ENCODE results near the gene SCIN. TPM values are rescaled to one million over a fixed set of nuclear protein-coding genes. Genes with fewer than 3 reads are reported as not detected.
A peak's percentile ranks its signal among the peaks of the same experiment; 100 is the strongest.

Gene SCIN
- total and polyA plus RNA-seq, 8 donors, result 2.5 to 49.2 (median 7.3) TPM

DNA sequence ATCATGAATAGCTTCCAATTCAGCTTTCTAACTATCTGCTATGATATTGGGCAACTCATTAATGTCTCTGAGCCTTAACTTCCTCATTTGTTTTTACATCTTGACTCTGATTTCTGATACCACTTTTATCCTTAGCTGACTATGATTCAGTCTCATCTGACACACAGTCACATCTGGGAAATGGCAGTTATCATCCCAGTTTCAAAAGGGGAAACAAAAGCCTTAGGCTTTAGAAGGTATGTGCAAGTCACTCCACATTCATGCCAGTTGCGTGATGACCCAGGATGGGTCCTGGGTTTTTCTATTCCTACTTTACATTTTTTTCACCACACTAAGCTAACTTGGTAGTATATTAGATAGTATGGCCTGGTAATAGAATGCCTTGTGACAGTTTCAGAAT, 12.7 kb downstream of the SCIN start:
- no peak overlapping the region for H3K4me3 ChIP-seq
- no peak overlapping the region for H3K27ac ChIP-seq
- H3K4me1 ChIP-seq, result peaks cover 0 to 10% (median 4%) of the 10 kb centered on the region in 4 donors
- intact Hi-C loops (cut with DNase I; ENCODE audit: low total_unique reads), result no loop called here
- WGBS, 5 donors, result 88 to 98% (median 92%) methylated on average over 1 of the region's 1 CpG
- no peaks in the 10 kb centered on the region for H3K27me3 ChIP-seq
- no peaks in the 10 kb centered on the region for H3K36me3 ChIP-seq
- no peaks in the 10 kb centered on the region for H3K9me3 ChIP-seq
- no peak for TF ChIP-seq POLR2A (IDR thresholded peaks at IDR 0.05)
- TF ChIP-seq EP300 (IDR thresholded peaks at IDR 0.05), result no peak
- TF ChIP-seq, protein P1, sequence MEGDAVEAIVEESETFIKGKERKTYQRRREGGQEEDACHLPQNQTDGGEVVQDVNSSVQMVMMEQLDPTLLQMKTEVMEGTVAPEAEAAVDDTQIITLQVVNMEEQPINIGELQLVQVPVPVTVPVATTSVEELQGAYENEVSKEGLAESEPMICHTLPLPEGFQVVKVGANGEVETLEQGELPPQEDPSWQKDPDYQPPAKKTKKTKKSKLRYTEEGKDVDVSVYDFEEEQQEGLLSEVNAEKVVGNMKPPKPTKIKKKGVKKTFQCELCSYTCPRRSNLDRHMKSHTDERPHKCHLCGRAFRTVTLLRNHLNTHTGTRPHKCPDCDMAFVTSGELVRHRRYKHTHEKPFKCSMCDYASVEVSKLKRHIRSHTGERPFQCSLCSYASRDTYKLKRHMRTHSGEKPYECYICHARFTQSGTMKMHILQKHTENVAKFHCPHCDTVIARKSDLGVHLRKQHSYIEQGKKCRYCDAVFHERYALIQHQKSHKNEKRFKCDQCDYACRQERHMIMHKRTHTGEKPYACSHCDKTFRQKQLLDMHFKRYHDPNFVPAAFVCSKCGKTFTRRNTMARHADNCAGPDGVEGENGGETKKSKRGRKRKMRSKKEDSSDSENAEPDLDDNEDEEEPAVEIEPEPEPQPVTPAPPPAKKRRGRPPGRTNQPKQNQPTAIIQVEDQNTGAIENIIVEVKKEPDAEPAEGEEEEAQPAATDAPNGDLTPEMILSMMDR (IDR thresholded peaks at IDR 0.05), result no peak
- no peak for TF ChIP-seq POLR2AphosphoS5 (IDR thresholded peaks at IDR 0.05)
- no peak for DNase-seq

DNA sequence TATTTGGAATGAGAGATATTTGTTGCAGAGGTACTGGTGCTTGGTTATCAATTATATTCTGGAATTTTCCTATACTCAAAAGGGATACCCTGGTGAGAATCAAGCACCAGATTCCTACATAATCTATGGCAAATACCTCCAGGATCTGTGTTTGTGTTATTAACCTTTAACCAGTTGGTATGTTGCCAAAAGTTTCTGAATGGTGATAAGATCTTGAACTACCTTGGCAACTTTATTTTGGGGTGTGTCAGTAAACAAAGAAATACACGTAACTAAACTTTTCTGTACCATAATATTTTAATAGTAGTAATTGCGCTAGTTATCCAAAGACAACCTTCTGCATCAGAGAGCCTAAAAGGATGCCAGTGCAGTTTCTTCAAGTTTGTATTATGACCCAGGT, 13.4 kb downstream of the SCIN start:
- WGBS, 5 donors, result 32 to 55% (median 49%) methylated on average over 2 of the region's 2 CpGs
- Histone ChIP-seq H3K4me3 (no peak overlapping the region), H3K27me3 (no peaks in the 10 kb centered on the region), H3K4me1 (peaks cover 0 to 10% (median 4%) of the 10 kb centered on the region in 4 donors), H3K36me3 (no peaks in the 10 kb centered on the region), H3K27ac (peak overlapping the region in 3 of 5 donors; percentile 15 to 67 (median 63)), H3K9me3 (no peaks in the 10 kb centered on the region)
- TF ChIP-seq, protein P1 (IDR thresholded peaks at IDR 0.05), result no peak
- peak in 1 of 3 donors; percentile 10 for TF ChIP-seq POLR2AphosphoS5 (IDR thresholded peaks at IDR 0.05)
- DNase-seq, result peak in 1 of 2 donors; percentile 78
- intact Hi-C loops (cut with DNase I; ENCODE audit: low total_unique reads), result no loop called here

DNA sequence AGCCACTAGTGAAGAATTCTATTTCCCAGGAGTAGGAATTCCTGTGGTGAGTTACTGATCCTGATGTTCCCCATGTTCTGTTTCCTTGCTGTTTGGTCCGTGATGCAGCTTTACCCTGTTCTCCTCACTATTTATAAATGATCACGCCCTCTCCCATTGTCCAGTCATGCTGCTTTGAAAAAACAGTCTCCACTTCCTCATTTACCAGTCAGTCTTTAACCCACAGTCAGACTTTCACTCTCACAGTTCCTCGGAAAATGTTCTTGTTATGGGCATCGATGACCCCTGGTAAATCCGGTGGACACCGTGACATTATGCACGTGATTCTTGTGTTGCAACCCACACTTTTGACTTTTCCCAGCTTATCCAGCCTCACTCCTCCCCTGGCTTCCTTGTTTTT, 14.4 kb downstream of the SCIN start:
- H3K4me1 ChIP-seq, result peaks cover 0 to 10% (median 4%) of the 10 kb centered on the region in 4 donors
- H3K27ac ChIP-seq, result peak overlapping the region; percentile 15 to 67 (median 36)
- H3K4me3 ChIP-seq, result no peak overlapping the region
- no peaks in the 10 kb centered on the region for H3K9me3 ChIP-seq
- intact Hi-C loops (cut with DNase I; ENCODE audit: low total_unique reads), result no loop called here
- WGBS, 5 donors, result 27 to 64% (median 52%) methylated on average over 7 of the region's 7 CpGs
- H3K27me3 ChIP-seq, result no peaks in the 10 kb centered on the region
- TF ChIP-seq POLR2A (IDR thresholded peaks at IDR 0.05) (no peak), EP300 (IDR thresholded peaks at IDR 0.05) (no peak), POLR2AphosphoS5 (IDR thresholded peaks at IDR 0.05) (peak in 1 of 3 donors; percentile 72)
- DNase-seq, result peak in 1 of 2 donors; percentile 74
- no peaks in the 10 kb centered on the region for H3K36me3 ChIP-seq

DNA sequence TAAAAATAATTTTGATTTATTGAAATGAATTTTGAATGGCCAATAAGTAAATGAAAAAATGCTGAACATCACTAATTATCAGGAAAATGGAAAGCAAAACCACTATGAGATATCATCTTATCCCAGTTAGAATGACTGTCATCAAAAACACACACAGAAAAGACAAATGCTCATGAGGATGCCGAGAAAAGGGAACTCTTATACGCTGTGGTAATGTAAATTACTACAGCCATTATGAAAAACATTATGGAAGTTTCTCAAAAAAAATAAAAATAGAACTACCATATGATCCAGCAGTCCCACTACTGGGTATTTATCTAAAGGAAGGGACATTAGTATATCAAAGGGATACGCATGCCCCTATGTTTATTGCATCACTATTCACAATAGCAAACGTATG, 15.8 kb downstream of the SCIN start:
- Histone ChIP-seq H3K4me1 (peaks cover 0 to 10% (median 4%) of the 10 kb centered on the region in 4 donors), H3K9me3 (no peaks in the 10 kb centered on the region), H3K27me3 (no peaks in the 10 kb centered on the region), H3K27ac (no peak overlapping the region), H3K4me3 (no peak overlapping the region), H3K36me3 (no peaks in the 10 kb centered on the region)
- DNase-seq, result no peak
- TF ChIP-seq, protein P1 (IDR thresholded peaks at IDR 0.05), result no peak
- TF ChIP-seq EP300 (IDR thresholded peaks at IDR 0.05) (no peak), POLR2AphosphoS5 (IDR thresholded peaks at IDR 0.05) (no peak), POLR2A (IDR thresholded peaks at IDR 0.05) (no peak)
- intact Hi-C loops (cut with DNase I; ENCODE audit: low total_unique reads), result no loop called here
- WGBS, 5 donors, result 81 to 92% (median 84%) methylated on average over 4 of the region's 4 CpGs

DNA sequence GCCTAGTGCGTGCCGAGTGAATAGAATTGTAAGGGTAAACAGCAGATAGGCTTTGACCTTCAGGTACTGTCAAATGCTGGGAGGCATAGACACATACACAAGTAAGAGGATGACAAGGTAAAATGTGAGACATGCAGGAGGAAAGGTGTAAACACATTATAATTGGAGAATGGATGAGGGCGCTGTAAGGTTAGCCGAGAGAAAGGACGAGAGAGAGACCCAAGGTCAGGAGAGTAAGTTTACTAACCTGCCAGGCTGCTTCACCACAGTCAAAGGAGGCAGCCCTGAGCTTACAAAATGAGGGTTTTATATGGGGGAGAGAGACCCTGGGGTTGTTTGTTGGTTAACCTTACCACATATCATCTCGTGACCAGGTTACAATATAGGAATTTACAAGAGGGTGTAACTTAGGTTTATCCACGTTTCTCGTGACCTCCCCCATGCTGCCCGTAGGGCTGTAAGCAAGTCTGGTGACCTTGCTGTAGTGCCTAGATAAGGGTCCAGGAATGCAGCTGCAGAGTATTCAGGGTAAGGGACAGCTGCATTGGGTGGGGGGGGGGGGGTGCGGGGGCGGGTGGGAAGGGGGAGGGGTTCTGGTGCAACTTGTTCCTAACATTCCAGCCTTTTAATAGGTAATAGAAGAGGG, 17.9 kb downstream of the SCIN start:
- H3K27me3 ChIP-seq, result no peaks in the 10 kb centered on the region
- H3K4me3 ChIP-seq, result no peak overlapping the region
- TF ChIP-seq, protein P1 (IDR thresholded peaks at IDR 0.05), result no peak
- TF ChIP-seq POLR2AphosphoS5 (IDR thresholded peaks at IDR 0.05), result no peak
- TF ChIP-seq EP300 (IDR thresholded peaks at IDR 0.05), result no peak
- TF ChIP-seq POLR2A (IDR thresholded peaks at IDR 0.05), result no peak
- H3K36me3 ChIP-seq, result no peaks in the 10 kb centered on the region
- intact Hi-C loops (cut with DNase I; ENCODE audit: low total_unique reads), result no loop called here
- DNase-seq, result no peak
- peaks cover 0 to 10% (median 4%) of the 10 kb centered on the region in 4 donors for H3K4me1 ChIP-seq
- no peak overlapping the region for H3K27ac ChIP-seq
- WGBS, 5 donors, result 91 to 98% (median 94%) methylated on average over 8 to 11 of the region's 11 CpGs
- no peaks in the 10 kb centered on the region for H3K9me3 ChIP-seq
